G401 (cell line): ENCODE data around the gene TOR1B. TPM values are rescaled to one million over a fixed set of nuclear protein-coding genes. Genes with fewer than 3 reads are reported as not detected.
A peak's percentile ranks its signal among the peaks of the same experiment; 100 is the strongest.

Source experiments
- DNase-seq: peaks from one replicate; pipeline ENCODE4 v3.0.0-alpha.2; 2015; ENCODE audit warnings: low spot score
- in situ Hi-C: cut with HindIII; loops from 2 replicates; pipeline ENCODE4 v1.10.0; 2016; ENCODE audit warnings: low sequenced_read_pairs, mixed read lengths
- total RNA-seq: library from RNA; depleted of rRNA; stranded (reverse); fragments of >200 nt; shearing (Covaris generic); gene quantifications from 2 replicates; pipeline ENCODE4 v1.2.3, GENCODE V29; 2014

Gene TOR1B
- total RNA-seq, 1 experiment from 2014 or later, result 16.5 TPM

DNA sequence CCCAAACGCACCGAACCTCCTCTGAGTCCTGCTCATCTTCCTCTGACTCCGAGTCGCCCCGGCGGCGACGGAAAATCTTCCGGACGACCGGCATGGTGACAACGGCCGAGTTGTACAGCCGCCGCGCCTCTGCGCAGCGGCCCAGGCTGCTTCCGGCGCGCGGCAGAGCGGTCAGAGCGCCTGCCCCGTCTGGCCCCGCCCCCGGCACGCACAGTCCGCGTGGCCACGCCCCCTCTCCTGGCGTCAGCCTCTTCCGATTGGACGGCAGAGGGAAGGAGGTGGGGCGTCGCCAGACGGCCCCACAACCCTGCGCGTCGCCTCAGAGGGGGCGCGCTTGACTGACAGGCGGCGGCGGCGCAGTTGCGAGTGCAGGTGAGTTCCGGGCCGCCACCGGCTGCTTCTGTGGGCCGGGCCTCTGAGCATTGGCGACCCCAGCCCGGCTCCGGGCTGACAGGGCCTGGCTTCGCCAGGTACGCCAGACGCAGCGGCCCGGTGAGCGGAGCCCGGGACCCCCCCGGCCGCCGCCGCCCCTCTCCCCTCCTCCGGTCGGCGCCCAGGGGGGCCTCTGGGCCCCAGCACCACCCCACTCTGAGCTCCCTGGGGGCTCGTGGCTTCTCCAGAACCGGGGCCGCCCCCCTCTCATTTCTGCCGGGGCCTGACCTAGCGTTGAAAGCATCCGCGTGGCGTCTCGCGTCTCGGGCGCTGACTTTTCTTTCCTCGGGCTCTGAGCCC, 32.3 kb downstream of the TOR1B start, which contains the start of the genes C9orf78 and USP20:
C9orf78 (minus strand) TSS at position 148 of the 732 bp plus-strand sequence; CDS start at position 94, 54 bp downstream.
USP20 (plus strand) TSS at position 331 of the 732 bp plus-strand sequence. CDS start 17,098 bp downstream, outside the sequence.
- in situ Hi-C loops, result no loop called here
- peak; percentile 97 for DNase-seq

DNA sequence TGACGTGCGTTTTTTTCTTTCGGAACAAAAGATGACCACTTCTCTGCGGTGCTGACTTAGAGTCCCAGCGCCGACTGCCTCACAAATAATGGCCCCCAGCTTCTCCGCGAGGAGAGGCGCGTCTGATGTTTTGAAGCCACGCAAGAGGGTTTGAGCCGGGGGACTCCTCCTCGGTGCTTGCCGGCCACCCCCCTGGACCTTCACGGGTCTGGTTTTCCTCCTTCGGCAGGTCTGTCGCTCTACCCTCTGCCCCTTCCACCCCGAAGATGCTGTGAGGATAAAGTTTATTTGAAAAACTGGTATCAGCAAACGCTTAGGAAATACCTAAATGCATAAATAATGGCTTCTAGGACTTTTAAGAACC, 32.9 kb downstream of the TOR1B start:
- in situ Hi-C loops, result no loop called here
- DNase-seq, result peak; percentile 21

DNA sequence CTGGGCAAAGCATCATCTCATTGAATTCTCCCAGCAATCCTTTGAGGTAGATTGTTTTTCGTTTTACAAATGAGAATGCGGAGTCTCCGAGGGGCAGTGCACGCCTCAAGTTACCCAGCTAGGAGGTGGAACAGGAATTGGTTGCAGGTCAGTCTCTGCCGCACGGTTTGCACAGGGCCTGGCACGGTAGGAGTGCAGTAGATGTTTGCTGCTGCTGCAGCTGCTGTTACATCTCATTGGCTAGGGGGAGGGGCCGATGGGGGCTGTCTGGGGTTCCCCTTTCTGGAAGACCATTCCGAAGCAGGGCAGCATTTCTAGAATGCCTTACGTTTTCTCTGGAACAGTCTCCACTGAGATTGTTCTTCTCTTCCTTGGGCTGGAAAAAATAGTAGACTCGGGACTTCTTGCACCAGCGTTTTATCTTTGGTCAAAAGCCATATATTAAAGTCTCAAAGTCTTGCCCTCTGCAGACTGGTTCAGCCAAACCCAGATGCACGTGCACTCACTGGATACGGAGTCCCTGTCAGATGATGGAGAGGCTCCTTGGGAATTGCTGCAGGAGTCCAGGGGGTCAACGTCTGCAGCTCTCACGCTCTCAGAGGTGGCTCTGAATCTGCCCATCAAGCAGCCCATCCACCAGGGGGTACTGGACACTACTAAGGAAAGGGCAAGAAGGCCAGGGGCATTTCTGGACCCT, 33.5 kb downstream of the TOR1B start:
- in situ Hi-C loops, result no loop called here
- peak; percentile 31 for DNase-seq

DNA sequence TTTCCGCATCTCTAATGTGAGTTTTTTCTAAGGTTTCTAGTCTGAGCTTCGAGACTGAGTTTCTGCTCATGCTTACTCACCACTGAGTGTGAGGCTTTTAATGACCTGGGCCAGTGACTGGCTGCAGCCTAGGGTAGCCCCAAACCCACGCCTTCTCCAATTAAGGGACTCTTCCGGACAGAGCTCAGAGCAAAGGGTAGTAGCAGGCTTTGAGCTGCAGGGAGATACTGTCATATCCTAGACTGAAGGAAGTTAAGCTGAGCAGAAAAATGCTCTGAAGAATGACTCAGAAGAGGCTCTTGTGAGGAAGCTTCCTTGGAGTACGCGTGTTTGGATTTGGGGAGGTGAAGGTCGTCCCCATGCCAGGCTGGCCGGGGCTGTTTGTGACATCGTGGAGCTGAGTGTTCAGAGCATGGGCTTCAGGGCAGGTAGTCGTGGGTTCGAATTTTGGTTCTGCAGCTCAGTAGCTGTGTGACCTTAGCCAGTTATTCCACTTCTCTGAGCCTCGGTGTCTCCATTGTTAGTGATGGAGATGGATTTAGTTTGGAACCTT, 35.8 kb downstream of the TOR1B start:
- DNase-seq, result no peak
- in situ Hi-C loops, result no loop called here

DNA sequence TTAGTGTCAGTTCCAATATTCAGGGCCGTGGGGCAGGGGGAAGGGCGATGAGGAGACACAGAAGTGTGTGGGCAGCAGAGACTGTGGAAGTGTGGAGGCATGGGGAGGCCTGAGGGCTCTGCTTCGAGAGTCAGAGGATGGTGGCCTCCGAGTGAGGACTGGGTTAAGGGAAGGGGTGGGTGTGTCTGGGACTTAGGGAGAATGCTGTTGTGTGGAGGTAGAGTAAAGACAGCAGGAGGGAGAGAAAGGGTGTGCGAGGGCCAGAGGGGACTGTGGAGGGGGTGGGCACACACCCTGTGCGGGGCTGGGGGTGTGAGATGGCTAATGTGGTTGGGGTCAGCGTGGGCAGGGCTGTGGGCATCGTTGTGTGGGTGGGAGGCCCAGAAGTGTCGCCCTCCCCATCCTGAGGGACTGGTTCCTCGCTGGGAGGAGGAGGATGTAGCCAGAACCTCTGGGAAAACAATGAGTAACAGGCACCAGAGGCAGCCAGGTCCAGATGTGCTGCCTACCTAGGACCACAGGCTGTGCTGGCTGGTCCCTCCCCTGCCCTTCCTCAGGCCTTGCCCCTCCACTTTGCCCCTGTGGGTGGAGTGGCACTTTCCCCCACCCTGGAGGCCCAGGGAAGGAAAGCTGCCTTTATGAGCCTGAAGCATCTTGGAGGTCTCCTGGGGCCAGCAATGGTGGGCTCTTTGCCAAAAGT, 36.5 kb downstream of the TOR1B start:
- in situ Hi-C loops, result no loop called here

DNA sequence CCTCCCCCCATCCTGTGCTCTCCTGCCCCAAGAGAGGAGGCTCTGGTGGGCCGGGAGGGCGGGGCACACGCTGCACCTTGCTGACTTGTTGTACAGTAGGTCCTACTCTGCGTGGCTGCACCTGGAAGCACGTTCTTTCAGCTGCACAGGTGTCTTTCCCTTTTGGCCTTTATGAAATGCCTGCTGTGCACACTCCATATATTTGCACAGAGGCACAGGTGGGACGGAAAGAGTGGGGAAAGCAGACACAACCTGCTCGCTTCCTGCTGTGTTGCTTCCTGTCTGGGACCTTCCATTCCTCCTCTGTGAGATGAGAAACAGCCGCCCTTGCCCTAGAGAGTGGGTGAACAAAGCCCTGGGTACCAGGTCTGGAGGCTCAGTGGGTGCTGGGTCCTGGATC, 37.0 kb downstream of the TOR1B start:
- peak; percentile 23 for DNase-seq
- in situ Hi-C loops, result no loop called here

More for the DNA sequence above, 36.5 kb downstream of the TOR1B start:
- DNase-seq, result no peak

DNA sequence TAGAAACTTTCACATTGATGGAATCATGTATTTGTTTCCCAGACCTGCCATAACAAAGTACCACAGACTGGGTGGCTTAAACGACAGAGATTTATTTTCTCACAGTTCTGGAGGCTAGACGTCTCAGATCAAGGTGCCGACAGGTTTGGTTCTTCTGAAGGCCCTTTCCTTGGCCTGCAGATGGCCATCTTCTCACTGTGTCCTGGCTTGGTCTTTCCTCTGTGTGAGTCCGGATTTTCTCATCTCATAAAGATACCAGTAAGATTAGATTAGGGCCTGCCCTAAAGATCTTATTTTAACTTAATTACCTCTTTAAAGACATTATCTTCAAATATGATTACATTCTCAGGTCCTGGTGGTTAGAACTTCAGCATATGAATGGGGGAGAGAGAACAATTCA, 38.1 kb downstream of the TOR1B start:
- peak; percentile 67 for DNase-seq
- in situ Hi-C loops, result no loop called here

DNA sequence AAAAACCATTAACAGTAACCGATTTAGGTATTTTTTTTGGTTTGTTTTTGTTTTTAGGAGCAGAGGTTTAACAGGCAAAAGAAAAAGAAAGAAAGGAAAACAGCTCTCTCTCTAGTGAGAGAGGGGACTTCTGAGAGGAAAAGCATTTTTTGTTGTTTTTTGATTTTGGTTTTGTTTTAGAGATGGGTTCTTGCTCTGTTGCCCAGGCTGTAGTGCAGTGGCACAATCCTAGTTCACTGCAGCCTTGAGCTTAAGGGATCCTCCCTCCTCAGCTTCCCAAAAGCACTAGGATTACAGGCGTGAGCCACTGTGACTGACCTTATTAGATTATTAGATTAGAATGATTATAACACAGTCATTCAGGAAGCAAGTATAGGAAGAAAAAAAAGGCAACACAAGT, 42.4 kb downstream of the TOR1B start:
- DNase-seq, result no peak
- in situ Hi-C loops, result no loop called here

DNA sequence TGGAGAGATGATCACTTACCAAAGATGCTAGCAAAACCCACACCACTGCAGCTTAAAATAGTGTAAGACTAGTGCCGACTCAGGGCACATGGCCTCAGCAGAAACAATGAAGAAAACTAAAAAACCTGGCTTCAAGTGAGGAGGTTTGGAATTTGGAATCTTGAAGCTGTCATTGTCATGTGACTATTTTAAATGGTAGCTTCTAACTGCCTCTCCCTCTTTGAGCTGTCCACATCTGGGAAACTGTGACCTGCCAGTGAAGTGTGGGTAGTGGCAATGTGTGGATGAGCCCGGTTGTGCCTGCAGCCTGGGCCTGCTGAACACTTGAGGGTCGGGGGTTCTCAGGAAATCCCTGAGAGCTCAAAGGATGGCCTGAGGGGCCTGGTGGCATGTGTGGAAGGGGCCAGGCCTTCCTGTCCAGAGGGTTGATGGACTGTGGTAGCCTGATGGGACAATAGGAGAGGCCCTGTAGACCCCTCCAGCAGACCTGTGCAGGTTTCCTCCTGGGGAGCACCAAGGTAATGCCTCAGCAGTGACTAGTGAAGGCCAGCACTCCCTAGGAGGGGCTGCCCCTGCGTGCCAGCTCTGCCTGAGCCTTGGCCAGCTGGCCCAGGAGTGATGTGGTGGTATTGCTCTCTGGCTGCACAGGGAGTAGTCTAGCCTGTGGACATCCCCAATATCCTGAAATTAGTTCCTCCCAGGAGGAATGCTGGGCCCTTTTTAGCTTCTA, 45.9 kb downstream of the TOR1B start:
- in situ Hi-C loops, result no loop called here
- no peak for DNase-seq

DNA sequence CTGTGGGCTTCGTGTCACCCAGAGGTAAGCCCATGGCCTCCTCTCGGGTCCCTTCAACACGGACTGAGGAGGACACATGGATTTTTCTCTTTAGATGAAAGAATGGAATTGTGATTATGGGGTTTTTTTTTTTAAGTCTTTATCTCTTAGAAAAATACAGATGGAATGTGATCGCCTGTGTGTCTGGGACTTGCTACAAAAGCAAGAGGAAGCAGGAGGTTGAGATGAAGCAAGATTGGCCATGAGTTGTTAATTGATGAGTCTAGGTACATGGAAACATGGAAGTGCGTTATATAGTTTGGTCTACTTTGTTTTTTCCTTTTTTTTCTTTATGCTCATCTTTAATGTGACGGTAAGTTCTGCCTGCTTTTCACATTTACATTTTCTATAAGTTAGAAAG, 46.9 kb downstream of the TOR1B start:
- DNase-seq, result no peak
- in situ Hi-C loops, result no loop called here

DNA sequence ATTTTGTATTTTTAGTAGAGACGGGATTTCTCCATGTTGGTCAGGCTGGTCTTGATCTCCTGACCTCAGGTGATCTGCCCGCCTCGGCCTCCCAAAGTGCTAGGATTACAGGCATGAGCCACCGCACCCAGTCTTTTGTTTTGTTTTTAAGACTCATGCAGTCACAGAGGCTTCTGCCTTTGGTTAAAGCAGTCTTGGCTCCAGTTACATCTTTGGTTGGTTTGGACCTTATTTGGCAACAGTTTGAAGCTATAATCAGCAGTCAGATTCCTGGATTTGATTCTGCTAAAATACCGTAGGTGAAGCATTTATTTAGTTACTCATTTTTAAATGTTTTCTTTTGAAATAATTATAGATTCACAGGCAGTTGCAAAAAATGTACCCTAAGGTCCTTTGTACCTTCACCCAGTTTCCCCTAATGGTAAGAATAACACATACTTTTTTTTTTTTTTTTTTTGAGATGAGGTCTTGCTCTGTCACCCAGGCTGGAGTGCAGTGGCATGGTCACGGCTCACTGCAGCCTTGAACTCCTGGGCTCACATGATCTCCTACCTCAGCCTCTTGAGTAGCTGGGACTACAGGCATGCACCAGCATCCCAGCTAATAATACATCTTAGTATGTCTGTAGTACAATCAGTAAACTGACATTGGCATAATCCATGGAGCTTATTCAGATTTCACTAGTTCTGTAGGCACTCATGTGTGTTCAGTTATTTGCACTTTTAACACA, 48.0 kb downstream of the TOR1B start:
- no peak for DNase-seq
- in situ Hi-C loops, result no loop called here

DNA sequence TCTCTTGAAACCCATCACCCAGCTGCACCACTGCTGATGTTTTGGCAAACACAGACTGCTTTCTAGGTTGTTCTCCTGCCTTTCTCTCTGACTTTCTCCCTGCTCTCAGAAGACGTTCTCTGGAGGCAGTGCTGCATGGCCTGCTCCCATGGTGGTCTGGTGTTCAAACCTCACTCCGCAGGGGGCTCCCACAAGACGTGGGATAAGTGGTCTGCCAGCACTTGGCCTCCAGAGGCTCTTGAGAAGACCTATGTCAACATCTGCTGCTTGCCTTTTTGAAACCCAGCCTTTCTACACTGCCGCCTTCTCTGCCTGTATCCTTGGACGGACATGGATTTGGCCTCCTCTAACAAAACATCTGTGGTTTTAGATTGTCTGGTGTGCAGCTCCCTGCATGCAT, 48.8 kb downstream of the TOR1B start:
- in situ Hi-C loops, result no loop called here

DNA sequence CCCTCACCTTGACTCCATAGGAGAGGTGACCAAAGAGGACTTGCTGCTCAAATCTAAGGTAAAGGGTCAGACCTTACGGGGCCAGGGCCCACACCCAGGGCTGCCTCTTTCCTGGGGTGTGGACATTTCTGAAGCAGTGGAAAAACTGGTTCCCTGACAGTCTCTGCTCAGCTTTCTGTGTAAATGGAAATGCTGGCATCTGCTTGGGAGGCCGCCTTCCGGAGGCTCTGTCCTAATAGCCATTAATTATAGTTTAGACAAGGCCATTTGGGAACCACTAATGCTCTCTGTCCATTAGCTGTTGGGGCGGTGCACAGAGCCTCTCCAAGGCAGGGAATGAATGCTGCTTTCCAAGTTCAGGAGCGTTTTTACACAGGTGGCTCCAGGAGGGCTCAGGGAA, 49.6 kb downstream of the TOR1B start:
- no peak for DNase-seq
- in situ Hi-C loops, result no loop called here

More for the DNA sequence above, 48.8 kb downstream of the TOR1B start:
- DNase-seq, result no peak

DNA sequence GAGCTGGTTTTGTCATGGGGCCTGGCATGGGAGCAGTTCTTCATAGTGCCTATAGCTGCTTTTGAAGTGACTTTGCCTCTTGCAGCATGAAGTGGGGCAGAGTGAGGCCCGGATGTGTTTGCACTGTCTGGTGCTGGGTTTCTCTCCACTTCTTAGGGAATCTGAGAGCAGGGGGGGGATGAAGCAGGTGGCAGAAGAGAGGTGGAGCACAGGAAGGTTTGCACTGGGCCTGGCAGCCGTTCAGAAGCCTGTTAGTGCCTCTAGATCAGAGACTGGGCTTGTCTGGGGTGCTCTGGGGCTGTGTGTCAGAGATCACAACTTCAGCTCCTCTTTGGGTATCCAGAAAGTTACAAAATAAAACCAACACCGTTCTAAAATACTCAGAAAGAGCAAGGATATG, 50.6 kb downstream of the TOR1B start:
- in situ Hi-C loops, result no loop called here
- no peak for DNase-seq

DNA sequence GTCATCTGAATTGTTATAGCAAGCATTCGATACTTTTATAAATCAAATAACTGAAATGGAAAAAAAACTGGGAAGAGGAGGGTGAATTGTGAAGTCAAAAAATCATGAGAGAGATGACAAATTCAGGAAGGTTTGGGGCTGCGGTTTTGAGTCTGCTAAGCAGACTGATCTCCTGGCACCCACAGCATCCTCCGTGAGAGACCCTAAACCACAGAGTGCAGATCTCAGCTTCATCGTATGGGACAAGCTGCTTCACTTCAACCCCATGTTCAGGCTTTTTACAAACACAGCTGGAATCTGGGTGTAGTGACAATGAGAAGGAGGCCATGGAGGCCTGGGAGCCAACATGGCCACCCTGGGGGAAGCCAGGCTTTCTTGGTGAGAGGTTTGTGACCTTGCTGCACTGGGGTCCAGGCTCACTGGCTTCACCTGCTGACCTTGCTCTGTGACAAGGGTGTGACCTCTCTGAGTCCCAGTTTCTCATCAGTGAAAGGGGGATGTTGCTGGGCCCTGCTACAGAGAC, 51.7 kb downstream of the TOR1B start:
- in situ Hi-C loops, result no loop called here

DNA sequence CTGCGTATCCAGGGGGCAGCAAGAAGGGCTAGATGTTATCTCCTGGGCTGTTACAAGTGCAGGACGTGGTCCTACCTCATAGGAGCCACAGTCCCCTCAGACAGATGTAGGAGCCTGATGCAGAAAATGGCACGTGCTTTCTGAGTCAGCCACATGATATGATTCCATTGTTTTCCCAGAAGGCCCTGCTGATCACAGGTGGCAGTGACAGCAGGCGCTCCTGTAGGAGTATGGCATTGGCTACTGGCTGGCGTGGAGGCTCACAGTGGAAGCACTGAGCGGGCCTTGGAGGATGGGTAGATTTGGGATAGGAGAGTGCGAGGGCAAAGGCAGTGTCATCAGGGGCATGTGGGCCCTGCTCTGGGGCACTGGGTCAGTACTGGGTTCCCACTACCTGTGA, 54.2 kb downstream of the TOR1B start:
- in situ Hi-C loops, result no loop called here
- DNase-seq, result peak; percentile 23

More for the DNA sequence above, 51.7 kb downstream of the TOR1B start:
- DNase-seq, result no peak

DNA sequence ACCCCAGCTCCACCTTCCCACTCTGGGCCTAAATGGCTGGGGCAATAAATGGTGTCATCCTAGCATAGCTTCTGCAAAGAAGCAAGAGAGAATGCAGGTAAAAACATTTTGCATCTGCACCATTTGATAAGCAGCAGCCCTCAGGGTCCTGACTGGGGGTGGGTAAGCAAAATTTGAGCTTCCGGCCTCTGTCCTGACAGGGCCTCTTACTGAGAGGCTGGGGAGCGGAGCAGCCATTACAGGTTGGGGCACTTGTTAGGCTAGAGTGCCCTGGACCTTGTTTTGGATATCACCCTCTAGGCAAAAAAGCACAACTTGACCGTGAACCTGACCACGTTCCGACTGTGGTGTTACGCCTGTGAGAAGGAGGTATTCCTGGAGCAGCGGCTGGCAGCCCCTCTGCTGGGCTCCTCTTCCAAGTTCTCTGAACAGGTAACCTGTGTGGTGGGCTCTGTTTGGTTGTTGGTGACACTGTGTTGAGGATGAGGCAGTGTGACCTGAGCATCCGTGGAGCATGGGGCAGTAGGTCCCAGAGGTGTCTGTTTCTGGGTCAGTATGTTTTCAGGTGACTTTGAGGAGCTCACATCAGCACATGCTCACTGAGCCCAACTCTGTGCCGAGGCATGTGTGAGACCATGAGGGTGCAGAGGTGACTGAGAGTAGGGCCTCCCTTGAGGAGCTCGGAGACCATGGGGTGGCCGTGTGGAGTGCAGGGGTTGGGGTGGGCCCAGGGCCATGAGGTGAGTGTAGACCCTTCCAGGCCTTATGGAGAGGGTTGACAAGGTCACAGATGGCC, 55.4 kb downstream of the TOR1B start:
- DNase-seq, result no peak
- in situ Hi-C loops, result no loop called here
